B cell (primary cell): ENCODE results near the gene PRRT4.

Source experiments
- CTCF ChIP-seq: fragments of 200-600 bp; IDR thresholded peaks from one replicate; pipeline ENCODE4 v1.8.0; 2022; ENCODE audit warnings: antibody characterized with exemption, mild to moderate bottlenecking
- EZH2 ChIP-seq: IDR thresholded peaks from 2 replicates; pipeline ENCODE4 v1.6.1; 2012; ENCODE audit warnings: borderline replicate concordance, low read depth, mild to moderate bottlenecking, moderate library complexity, low read length; ENCODE audit not compliant: insufficient read depth, poor library complexity, severe bottlenecking

- TF ChIP-seq CTCF (no peak), EZH2 (no peak)
Observed at GRCh38 chr7:128307061-128307460, 54.4 kb downstream of the PRRT4 start.
